T-helper 1 cell treated with Interleukin-12 subunit alpha and Interleukin-12 subunit beta and Interleukin-4 antibody, amounts not matched to agents 30 μg/mL and 1 μg/mL, for 36 hours (primary cell): ENCODE results near the gene COL4A2.
"Not testable (repeated sequence)": the region's sequence is repeated elsewhere in the genome, so short reads cannot be mapped to it uniquely, and the experiment has no call there.

Experiments used
- H3K27ac Mint-ChIP-seq: one replicate; pipeline ENCODE4 v1.8.0; 2021; ENCODE audit warnings: mild to moderate bottlenecking, mixed read lengths
- H3K27me3 Mint-ChIP-seq: one replicate; pipeline ENCODE4 v1.8.0; 2021; ENCODE audit warnings: low read depth, mixed read lengths
- H3K36me3 Mint-ChIP-seq: one replicate; pipeline ENCODE4 v1.8.0; 2021; ENCODE audit warnings: low read depth, mixed read lengths
- H3K4me1 Mint-ChIP-seq: one replicate; pipeline ENCODE4 v1.8.0; 2021; ENCODE audit warnings: low read depth, mixed read lengths
- H3K4me3 Mint-ChIP-seq: one replicate; pipeline ENCODE4 v1.8.0; 2021; ENCODE audit warnings: mild to moderate bottlenecking, moderate library complexity, mixed read lengths
- H3K9me3 Mint-ChIP-seq: one replicate; pipeline ENCODE4 v1.8.0; 2021; ENCODE audit warnings: mixed read lengths

The COL4A2 gene

GRCh38 chr13:110313733-110314132, 6.6 kb downstream of the COL4A2 start:
- not testable (repeated sequence) for H3K36me3 Mint-ChIP-seq, H3K4me3 Mint-ChIP-seq, H3K27ac Mint-ChIP-seq, H3K9me3 Mint-ChIP-seq, H3K4me1 Mint-ChIP-seq
- H3K27me3 Mint-ChIP-seq = peaks cover 54% of the 10 kb centered on the region

GRCh38 chr13:110314516-110315245, 7.6 kb downstream of the COL4A2 start:
- Mint-ChIP-seq H3K36me3 (no peaks in the 10 kb centered on the region), H3K27ac (no peak overlapping the region), H3K27me3 (peaks cover 50% of the 10 kb centered on the region), H3K9me3 (no peaks in the 10 kb centered on the region), H3K4me3 (no peak overlapping the region), H3K4me1 (peaks cover 5% of the 10 kb centered on the region)

DNA sequence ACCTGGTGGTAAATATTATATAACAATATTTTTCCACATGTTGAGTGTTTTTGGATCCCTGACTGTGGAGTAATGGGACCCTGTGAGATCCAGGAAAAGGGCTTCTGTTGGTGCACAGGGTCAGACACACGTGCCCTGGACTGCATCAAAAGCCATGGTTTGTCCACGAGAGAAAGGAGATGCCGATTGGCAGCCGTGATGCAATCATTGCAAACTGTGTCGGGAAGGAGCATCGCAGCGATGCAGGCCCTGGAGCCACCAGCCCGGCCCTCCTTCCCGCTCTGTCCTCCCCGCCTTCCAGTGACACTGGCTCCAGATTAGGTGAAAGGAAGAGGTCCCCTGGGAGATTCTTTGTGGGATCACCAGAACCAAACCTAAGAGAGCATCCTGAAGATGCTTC, 9.1 kb downstream of the COL4A2 start:
- no peak overlapping the region for H3K27ac Mint-ChIP-seq
- H3K4me1 Mint-ChIP-seq = peaks cover 13% of the 10 kb centered on the region
- H3K4me3 Mint-ChIP-seq = no peak overlapping the region
- H3K27me3 Mint-ChIP-seq = peaks cover 39% of the 10 kb centered on the region
- no peaks in the 10 kb centered on the region for H3K36me3 Mint-ChIP-seq
- no peaks in the 10 kb centered on the region for H3K9me3 Mint-ChIP-seq

- no peaks in the 10 kb centered on the region for H3K9me3 Mint-ChIP-seq
- no peak overlapping the region for H3K4me3 Mint-ChIP-seq
- no peak overlapping the region for H3K27ac Mint-ChIP-seq
- H3K4me1 Mint-ChIP-seq = peaks cover 13% of the 10 kb centered on the region
- H3K36me3 Mint-ChIP-seq = no peaks in the 10 kb centered on the region
- H3K27me3 Mint-ChIP-seq = peaks cover 35% of the 10 kb centered on the region
Observed at GRCh38 chr13:110317093-110317492, 10.0 kb downstream of the COL4A2 start.

- H3K4me3 Mint-ChIP-seq = no peak overlapping the region
- no peaks in the 10 kb centered on the region for H3K9me3 Mint-ChIP-seq
- H3K4me1 Mint-ChIP-seq = peaks cover 13% of the 10 kb centered on the region
- H3K27ac Mint-ChIP-seq = no peak overlapping the region
- H3K36me3 Mint-ChIP-seq = no peaks in the 10 kb centered on the region
- H3K27me3 Mint-ChIP-seq = peaks cover 32% of the 10 kb centered on the region
Observed at GRCh38 chr13:110317496-110318195, 10.6 kb downstream of the COL4A2 start.

- H3K4me1 Mint-ChIP-seq = peaks cover 13% of the 10 kb centered on the region
- no peaks in the 10 kb centered on the region for H3K36me3 Mint-ChIP-seq
- H3K4me3 Mint-ChIP-seq = no peak overlapping the region
- no peaks in the 10 kb centered on the region for H3K9me3 Mint-ChIP-seq
- H3K27ac Mint-ChIP-seq = no peak overlapping the region
- H3K27me3 Mint-ChIP-seq = peaks cover 32% of the 10 kb centered on the region
Observed at GRCh38 chr13:110318920-110319319, 11.8 kb downstream of the COL4A2 start.

DNA sequence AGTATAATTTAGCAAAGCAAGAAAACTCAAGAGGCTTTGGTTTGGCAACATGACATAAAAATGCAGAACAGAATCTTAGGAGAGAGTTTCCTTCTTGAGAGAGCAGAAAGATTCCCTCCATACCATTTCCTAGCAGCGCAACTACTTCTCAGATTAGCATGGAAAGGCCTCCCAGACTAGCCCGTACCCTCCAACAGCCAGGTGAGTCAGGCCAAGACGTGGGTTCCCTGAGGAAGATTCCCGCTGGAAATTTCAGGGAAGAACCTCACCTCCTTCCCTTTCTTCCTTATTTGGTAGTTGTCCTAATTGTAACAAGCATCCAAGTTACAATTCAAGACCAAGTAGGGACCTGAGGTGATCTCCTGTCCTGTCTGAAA, 12.3 kb downstream of the COL4A2 start:
- peaks cover 32% of the 10 kb centered on the region for H3K27me3 Mint-ChIP-seq
- H3K9me3 Mint-ChIP-seq = no peaks in the 10 kb centered on the region
- H3K36me3 Mint-ChIP-seq = no peaks in the 10 kb centered on the region
- no peak overlapping the region for H3K4me3 Mint-ChIP-seq
- H3K4me1 Mint-ChIP-seq = peaks cover 13% of the 10 kb centered on the region
- no peak overlapping the region for H3K27ac Mint-ChIP-seq

DNA sequence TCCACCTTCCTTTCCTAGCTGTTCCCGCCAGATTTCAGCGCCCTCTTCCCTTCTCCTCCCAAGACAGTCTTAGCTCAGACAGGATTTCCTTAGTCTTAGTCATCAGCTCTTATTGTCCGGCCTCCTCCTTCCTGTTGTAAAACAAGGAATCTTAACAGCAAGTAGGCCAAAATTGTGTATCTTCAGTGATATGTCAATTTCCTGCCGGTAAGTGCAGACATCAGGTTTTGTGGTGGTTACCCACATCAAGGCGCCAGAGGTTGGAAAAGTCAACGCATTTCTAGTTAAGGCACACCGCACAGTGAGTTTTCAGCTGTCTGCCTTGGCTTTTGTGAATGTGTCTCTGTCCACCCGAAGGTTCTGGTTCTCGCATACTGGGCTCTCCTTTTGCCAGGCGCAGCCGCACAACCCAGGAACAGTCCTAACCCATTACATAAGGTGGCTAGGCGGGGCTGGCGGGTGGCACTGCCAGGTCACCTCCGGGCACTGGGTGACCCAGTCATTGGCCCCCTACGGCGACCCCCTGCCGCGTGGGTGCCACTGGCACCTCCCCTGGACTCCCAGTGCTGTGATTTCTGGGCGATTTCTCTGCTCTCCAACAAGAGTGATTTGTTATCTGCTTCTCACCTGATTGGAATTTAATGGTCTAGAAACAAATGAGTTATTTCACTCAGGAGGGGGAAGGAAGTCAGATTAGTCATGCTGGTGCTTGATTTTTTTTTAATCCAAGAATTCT, 12.9 kb downstream of the COL4A2 start:
- Mint-ChIP-seq H3K9me3 (no peaks in the 10 kb centered on the region), H3K27me3 (peaks cover 36% of the 10 kb centered on the region), H3K4me1 (peaks cover 13% of the 10 kb centered on the region), H3K27ac (no peak overlapping the region), H3K36me3 (no peaks in the 10 kb centered on the region), H3K4me3 (no peak overlapping the region)

- Mint-ChIP-seq H3K27me3 (peaks cover 34% of the 10 kb centered on the region), H3K36me3 (no peaks in the 10 kb centered on the region), H3K9me3 (no peaks in the 10 kb centered on the region), H3K4me1 (peaks cover 13% of the 10 kb centered on the region), H3K27ac (no peak overlapping the region), H3K4me3 (no peak overlapping the region)
Observed at GRCh38 chr13:110320645-110321044, 13.6 kb downstream of the COL4A2 start.

DNA sequence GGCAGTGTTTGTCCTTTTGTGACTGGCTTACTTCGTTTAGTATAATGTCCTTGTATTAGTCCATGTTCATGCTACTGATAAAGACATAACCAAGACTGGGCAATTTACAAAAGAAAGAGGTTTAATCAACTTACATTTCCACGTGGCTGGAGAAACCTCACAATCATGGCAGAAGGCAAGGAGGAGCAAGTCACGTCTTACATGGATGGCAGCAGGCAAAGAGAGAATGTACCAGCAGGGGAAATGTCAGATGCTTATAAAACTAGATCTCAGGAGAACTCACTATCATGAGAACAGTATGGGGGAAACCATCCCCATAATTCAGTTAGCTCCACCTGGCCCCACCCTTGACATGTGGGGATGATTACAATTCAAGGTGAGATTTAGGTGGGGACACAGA, 14.5 kb downstream of the COL4A2 start:
- H3K9me3 Mint-ChIP-seq, H3K4me3 Mint-ChIP-seq, H3K27ac Mint-ChIP-seq, H3K36me3 Mint-ChIP-seq: not testable (repeated sequence)
- H3K4me1 Mint-ChIP-seq = peaks cover 13% of the 10 kb centered on the region
- peaks cover 37% of the 10 kb centered on the region for H3K27me3 Mint-ChIP-seq

DNA sequence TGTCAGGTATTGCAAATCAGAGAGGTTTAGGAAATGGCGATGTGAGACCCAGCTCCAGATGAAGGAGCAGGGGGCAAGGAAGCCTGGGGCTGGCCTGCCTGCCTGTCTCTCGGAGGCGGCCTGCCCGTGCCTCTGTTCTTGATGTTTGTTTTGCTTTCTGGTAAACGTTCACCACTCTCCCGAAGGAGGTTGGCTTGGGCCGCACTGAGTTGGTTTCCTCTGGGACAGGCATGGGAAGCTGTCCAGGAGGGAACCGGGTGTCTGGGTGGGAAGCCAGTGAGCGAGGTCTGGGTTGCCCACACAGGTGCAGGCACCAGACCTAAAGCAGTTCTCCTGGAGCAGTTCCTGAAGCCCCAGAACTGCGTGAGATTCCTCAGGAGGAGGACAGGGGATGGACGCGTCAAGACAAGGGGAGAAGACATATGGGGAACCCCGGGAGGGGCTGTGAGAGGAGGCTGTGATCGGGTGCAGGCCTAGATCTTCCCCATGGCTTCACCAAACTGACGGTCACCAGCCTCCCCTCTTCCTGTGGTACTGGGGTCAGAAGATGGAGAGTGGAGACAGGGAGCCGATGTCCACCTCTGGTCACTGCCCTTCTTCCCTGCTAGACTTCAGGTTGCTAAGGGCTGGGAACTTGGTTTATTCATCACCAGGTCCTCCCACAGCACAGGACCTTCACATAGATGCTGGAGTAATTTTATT, 15.2 kb downstream of the COL4A2 start:
- H3K27ac Mint-ChIP-seq = no peak overlapping the region
- H3K4me3 Mint-ChIP-seq = no peak overlapping the region
- no peaks in the 10 kb centered on the region for H3K9me3 Mint-ChIP-seq
- H3K36me3 Mint-ChIP-seq = no peaks in the 10 kb centered on the region
- H3K4me1 Mint-ChIP-seq = peaks cover 13% of the 10 kb centered on the region
- peaks cover 44% of the 10 kb centered on the region for H3K27me3 Mint-ChIP-seq

DNA sequence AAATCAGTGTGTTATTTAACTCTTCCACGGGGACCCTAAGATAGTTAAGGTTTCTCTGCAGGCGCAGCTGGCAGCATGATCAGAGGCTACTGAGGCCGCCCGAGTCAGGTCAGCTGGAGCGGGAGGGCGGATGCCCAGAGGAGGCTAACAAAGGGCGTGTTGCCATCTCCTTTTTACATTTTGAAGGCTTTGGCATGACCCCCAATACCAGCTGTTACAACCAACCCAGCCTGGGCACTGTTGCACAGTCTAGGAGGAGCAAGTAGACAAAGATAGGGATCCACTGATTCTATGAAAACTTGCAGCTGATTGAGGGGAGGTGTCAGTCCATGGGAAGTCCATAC, 15.7 kb downstream of the COL4A2 start:
- H3K4me3 Mint-ChIP-seq = no peak overlapping the region
- no peak overlapping the region for H3K27ac Mint-ChIP-seq
- H3K4me1 Mint-ChIP-seq = peaks cover 13% of the 10 kb centered on the region
- H3K27me3 Mint-ChIP-seq = peaks cover 46% of the 10 kb centered on the region
- H3K36me3 Mint-ChIP-seq = no peaks in the 10 kb centered on the region
- no peaks in the 10 kb centered on the region for H3K9me3 Mint-ChIP-seq

- peaks cover 47% of the 10 kb centered on the region for H3K27me3 Mint-ChIP-seq
- no peak overlapping the region for H3K4me3 Mint-ChIP-seq
- H3K27ac Mint-ChIP-seq = no peak overlapping the region
- H3K4me1 Mint-ChIP-seq = peaks cover 13% of the 10 kb centered on the region
- H3K36me3 Mint-ChIP-seq = no peaks in the 10 kb centered on the region
- H3K9me3 Mint-ChIP-seq = no peaks in the 10 kb centered on the region
Observed at GRCh38 chr13:110323172-110323891, 16.2 kb downstream of the COL4A2 start.
